Activated CD4-positive, alpha-beta T cell treated with anti-CD3 and anti-CD28 coated beads for 36 hours (primary cell): ENCODE results near the gene FMC1. TPM values are rescaled to one million over a fixed set of nuclear protein-coding genes. Genes with fewer than 3 reads are reported as not detected.

ENCODE experiments used
- ATAC-seq: fragments of 200-7000 bp; cut with Tn5 transposase; one replicate; pipeline ENCODE4 v1.10.0; 2021; ENCODE audit warnings: mild to moderate bottlenecking, moderate library complexity
- CTCF ChIA-PET: fragments of 350-600 bp; sonication (Branson Sonifier 250); formaldehyde crosslinking; loops from one replicate; lab custom pipeline; 2021; ENCODE audit warnings: antibody characterized with exemption; lab: Charles Lee
- POLR2A ChIA-PET: fragments of 350-600 bp; sonication (Branson Sonifier 250); formaldehyde crosslinking; loops from one replicate; lab custom pipeline; 2021; ENCODE audit warnings: antibody characterized with exemption, inconsistent platforms; lab: Charles Lee
- DNase-seq: peaks from one replicate; pipeline ENCODE4 v3.0.0-alpha.2; 2020
- H3K27ac Mint-ChIP-seq: one replicate; pipeline ENCODE4 v1.8.0; 2021; ENCODE audit warnings: mixed read lengths
- H3K27me3 Mint-ChIP-seq: one replicate; pipeline ENCODE4 v1.8.0; 2021; ENCODE audit warnings: mixed read lengths
- H3K36me3 Mint-ChIP-seq: one replicate; pipeline ENCODE4 v1.8.0; 2021; ENCODE audit warnings: low read depth, mixed read lengths
- H3K4me1 Mint-ChIP-seq: one replicate; pipeline ENCODE4 v1.8.0; 2021; ENCODE audit warnings: mixed read lengths
- H3K4me3 Mint-ChIP-seq: one replicate; pipeline ENCODE4 v1.8.0; 2021; ENCODE audit warnings: mild to moderate bottlenecking, moderate library complexity, mixed read lengths
- H3K9me3 Mint-ChIP-seq: one replicate; pipeline ENCODE4 v1.8.0; 2021; ENCODE audit warnings: low read depth, mixed read lengths
- intact Hi-C, 2 experiments: fragments of 100-400 bp; cut with DNase I in 1 of 2; cut with micrococcal nuclease in 1 of 2; formaldehyde crosslinking; loops; one replicate each; pipeline versions ENCODE4 v1.14.2 to v1.15.1; 2022 to 2024; cut with DNase I, micrococcal nuclease
- total RNA-seq, 2 experiments: library from RNA; stranded (reverse); gene quantifications; one replicate each; pipeline ENCODE4 v1.2.3, GENCODE V29; 2021

The FMC1 gene
- total RNA-seq, 2 experiments from 2014 or later: 1.7 to 7.8 TPM

DNA sequence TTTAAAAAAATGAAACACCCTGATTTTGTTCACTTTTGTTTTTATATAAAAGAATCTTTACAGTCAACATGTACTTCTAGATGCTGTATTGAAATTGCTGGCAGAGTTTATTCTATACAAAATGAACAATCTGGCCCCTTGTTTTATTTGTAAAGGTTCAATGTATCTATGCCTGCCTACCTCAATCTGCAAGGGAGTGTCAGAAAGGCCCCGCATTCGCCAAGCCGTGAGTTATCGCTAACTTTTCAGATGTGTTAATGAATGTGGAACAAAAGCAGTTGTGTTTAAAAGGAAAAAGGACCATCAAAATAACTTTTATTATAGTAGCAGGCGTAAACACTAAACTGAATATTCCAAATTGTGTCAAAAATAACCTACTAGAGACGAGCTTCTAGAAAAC is 33.1 kb downstream of the FMC1 start:
- H3K4me1 Mint-ChIP-seq: peaks cover 55% of the 10 kb centered on the region
- ChIA-PET POLR2A (interaction anchor here (1.8 kb wide), 1 partner anchor 14 kb away, joined by 6 read pairs; the partner anchor contains the start of gene LUC7L2), CTCF (interaction anchor here (1.0 to 2.9 kb wide), 8 partner anchors 8 to 60 kb away, joined by 3 to 11 read pairs (median 6); no protein-coding TSS in a partner anchor)
- no peaks in the 10 kb centered on the region for H3K9me3 Mint-ChIP-seq
- H3K4me3 Mint-ChIP-seq: no peak overlapping the region
- peaks cover 30% of the 10 kb centered on the region for H3K36me3 Mint-ChIP-seq
- no peak overlapping the region for H3K27ac Mint-ChIP-seq
- ATAC-seq (no peak), DNase-seq (no peak)
- intact Hi-C loops: loop anchor here in 1 of 2 experiments (1.0 kb wide), 1 partner anchor 11 kb away; no protein-coding TSS in a partner anchor
- no peaks in the 10 kb centered on the region for H3K27me3 Mint-ChIP-seq

DNA sequence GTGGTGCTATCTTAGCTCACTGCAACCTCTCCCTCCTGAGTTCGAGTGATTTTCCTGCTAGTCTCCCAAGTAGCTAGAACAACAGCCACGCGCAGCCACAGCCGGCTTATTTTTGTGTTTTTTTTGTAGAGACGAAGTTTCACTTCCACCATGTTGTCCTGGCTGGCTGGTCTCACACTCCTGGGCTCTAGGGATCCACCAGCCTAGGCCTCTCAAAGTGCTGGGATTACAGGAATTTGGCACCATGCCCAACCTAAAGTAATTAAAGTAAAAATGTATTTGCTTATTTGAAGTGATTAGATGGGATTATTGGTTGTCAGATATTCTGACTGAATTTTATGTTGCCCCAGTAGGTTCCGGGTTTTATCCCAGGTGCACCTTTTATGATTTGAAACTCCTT is 41.3 kb downstream of the FMC1 start:
- ChIA-PET POLR2A (interaction anchor here (0.9 kb wide), 1 partner anchor 52 kb away, joined by 3 read pairs; no protein-coding TSS in a partner anchor), CTCF (interaction anchor here (4.4 kb wide), 1 partner anchor 12 kb away, joined by 20 read pairs; no protein-coding TSS in a partner anchor)
- ATAC-seq: no peak
- H3K4me3 Mint-ChIP-seq: no peak overlapping the region
- DNase-seq: no peak
- H3K27me3 Mint-ChIP-seq: no peaks in the 10 kb centered on the region
- H3K9me3 Mint-ChIP-seq: no peaks in the 10 kb centered on the region
- no peak overlapping the region for H3K27ac Mint-ChIP-seq
- intact Hi-C loops: no loop called here
- H3K4me1 Mint-ChIP-seq: peaks cover 3% of the 10 kb centered on the region
- H3K36me3 Mint-ChIP-seq: peaks cover 36% of the 10 kb centered on the region

DNA sequence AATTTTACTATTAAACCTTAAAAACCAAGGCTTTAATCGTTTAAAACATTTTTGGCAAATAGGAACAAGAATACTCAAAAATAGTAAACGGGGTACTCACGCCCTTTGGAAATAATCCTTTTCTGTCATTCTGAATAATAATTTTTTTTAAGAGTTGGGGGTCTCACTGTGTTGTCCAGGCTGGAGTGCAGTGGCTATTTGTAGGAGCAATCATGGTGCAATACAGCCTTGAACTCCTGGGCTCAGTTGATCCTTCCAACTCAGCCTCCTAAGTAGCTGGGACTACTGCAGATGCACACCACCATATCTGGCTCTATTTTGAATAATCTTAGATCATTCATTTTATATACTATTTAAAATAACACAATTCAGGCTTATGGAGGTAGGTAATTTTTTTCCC is 43.5 kb downstream of the FMC1 start:
- Mint-ChIP-seq H3K27ac (no peak overlapping the region), H3K9me3 (no peaks in the 10 kb centered on the region), H3K4me1 (peaks cover 11% of the 10 kb centered on the region), H3K4me3 (no peak overlapping the region), H3K36me3 (peaks cover 45% of the 10 kb centered on the region), H3K27me3 (no peaks in the 10 kb centered on the region)
- CTCF ChIA-PET: interaction anchor here (0.6 kb wide), 1 partner anchor 8 kb away, joined by 3 read pairs; no protein-coding TSS in a partner anchor
- POLR2A ChIA-PET: interaction anchor here (0.7 kb wide), 1 partner anchor 38 kb away, joined by 3 read pairs; no protein-coding TSS in a partner anchor
- ATAC-seq: no peak
- intact Hi-C loops: no loop called here
- DNase-seq: no peak

DNA sequence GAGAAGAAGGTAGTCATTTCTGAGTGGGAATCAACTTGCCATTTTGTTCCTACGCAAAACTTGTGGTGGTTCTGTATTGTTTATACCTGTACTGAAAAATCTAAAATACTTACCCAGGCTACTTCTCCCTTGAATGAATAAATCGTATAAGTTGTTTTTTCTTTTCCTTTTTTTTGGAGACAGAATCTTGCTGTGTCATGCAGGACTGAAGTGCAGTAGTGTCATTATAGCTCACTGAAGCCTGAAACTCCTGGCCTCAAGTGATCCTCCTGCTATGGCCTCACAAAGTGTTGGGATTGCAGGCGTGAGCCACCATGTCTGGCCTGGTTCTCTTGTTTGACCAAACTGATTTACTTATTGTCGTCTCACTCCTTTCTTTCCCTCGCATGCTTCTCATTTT is 46.5 kb downstream of the FMC1 start:
- peaks cover 54% of the 10 kb centered on the region for H3K36me3 Mint-ChIP-seq
- H3K4me1 Mint-ChIP-seq: peaks cover 18% of the 10 kb centered on the region
- H3K4me3 Mint-ChIP-seq: no peak overlapping the region
- no peaks in the 10 kb centered on the region for H3K9me3 Mint-ChIP-seq
- intact Hi-C loops: no loop called here
- H3K27me3 Mint-ChIP-seq: no peaks in the 10 kb centered on the region
- ATAC-seq (no peak), DNase-seq (no peak)
- H3K27ac Mint-ChIP-seq: peak overlapping the region; percentile 43
- CTCF ChIA-PET: interaction anchor here (0.7 to 1.3 kb wide), 3 partner anchors 14 to 22 kb away, joined by 3 to 5 read pairs (median 3); no protein-coding TSS in a partner anchor
- POLR2A ChIA-PET: interaction anchor here (0.7 to 1.1 kb wide), 3 partner anchors 8 to 38 kb away, joined by 3 to 6 read pairs (median 4); no protein-coding TSS in a partner anchor

DNA sequence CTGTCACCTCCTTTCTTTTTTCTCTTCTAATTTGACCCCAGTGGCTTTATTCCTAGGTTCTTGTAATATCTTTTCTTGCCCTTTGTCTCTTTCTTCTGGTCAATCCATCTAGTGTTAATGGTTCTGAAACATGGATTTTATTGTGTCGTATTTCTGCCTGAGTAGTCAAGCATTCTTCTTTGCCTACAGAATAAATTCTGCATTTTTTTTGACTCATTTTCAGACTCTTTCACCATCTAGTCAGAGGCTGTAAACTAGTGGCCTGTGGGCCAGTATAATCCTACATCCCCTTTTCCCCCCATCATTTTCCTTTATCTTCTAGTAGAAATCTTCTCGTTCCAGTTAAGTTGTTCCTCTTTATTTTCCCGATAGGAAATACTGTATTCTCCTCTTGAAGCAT is 48.0 kb downstream of the FMC1 start:
- no peaks in the 10 kb centered on the region for H3K27me3 Mint-ChIP-seq
- peak overlapping the region; percentile 13 for H3K27ac Mint-ChIP-seq
- H3K4me1 Mint-ChIP-seq: peaks cover 31% of the 10 kb centered on the region
- DNase-seq (no peak), ATAC-seq (no peak)
- no peak overlapping the region for H3K4me3 Mint-ChIP-seq
- CTCF ChIA-PET: interaction anchor here (0.7 to 1.0 kb wide), 2 partner anchors 11 to 46 kb away, joined by 3 read pairs; no protein-coding TSS in a partner anchor
- intact Hi-C loops: no loop called here
- peaks cover 59% of the 10 kb centered on the region for H3K36me3 Mint-ChIP-seq
- H3K9me3 Mint-ChIP-seq: no peaks in the 10 kb centered on the region
- POLR2A ChIA-PET: interaction anchor here (0.7 kb wide), 1 partner anchor 567 kb away, joined by 3 read pairs; no protein-coding TSS in a partner anchor

DNA sequence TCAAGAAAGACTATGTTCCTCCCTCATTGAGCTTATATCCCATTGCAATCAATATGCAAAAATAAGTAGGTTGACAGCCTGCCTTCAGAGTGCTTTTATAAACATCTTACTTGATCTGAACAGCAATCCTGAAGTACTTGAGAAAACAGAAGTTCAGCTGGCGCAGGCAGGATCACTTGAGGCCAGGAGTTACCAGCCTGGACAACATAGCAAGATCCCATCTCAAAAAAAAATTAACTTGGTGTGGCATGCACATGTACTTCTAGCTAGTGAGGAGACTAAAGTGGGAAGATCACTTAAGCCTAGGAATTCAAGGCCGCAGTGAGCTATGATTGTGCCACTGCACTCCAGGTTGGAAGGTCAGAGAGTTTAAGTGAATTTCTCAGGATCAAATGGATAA is 48.6 kb downstream of the FMC1 start:
- no peak for ATAC-seq
- POLR2A ChIA-PET: no interaction called here

DNA sequence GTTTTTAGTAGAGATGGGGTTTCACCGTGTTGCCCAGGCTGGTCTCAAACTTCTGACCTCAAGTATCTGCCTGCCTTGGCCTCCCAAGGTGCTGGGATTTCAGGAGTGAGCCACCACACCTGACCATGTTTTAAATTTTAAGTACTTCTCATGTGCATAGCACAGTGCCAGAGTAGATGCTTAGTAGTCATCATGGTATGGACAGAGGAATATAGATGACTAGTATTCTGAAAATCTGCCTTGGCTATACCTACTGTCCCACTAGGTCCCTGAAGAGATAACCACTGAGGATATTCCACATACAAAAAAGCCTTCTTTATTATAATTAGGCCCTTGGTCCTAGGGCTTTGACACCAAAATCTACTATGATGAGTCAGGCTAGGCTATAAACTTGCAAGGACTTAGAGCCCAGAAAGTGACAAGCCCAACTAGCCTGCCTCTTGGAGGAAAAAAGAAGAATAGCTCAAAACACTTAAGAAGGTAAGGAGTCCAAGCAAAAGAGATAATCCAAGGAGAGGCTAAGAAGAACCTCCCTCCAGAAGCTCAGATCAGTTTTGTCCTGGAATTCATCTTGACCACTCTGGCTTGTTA is 52.6 kb downstream of the FMC1 start:
- POLR2A ChIA-PET: interaction anchor here (0.6 kb wide), 3 partner anchors 15 to 1145 kb away, joined by 3 to 4 read pairs (median 3); no protein-coding TSS in a partner anchor
- Mint-ChIP-seq H3K27ac (no peak overlapping the region), H3K27me3 (no peaks in the 10 kb centered on the region), H3K36me3 (peaks cover 60% of the 10 kb centered on the region), H3K4me3 (no peak overlapping the region), H3K4me1 (peaks cover 46% of the 10 kb centered on the region), H3K9me3 (no peaks in the 10 kb centered on the region)
- intact Hi-C loops: no loop called here
- DNase-seq (no peak), ATAC-seq (peak; percentile 65)
- CTCF ChIA-PET: interaction anchor here (0.6 to 3.7 kb wide), 9 partner anchors 12 to 1213 kb away, joined by 3 to 20 read pairs (median 4); no protein-coding TSS in a partner anchor

More for the DNA sequence above, 48.6 kb downstream of the FMC1 start:
- Mint-ChIP-seq H3K27ac (no peak overlapping the region), H3K4me3 (no peak overlapping the region), H3K9me3 (no peaks in the 10 kb centered on the region), H3K36me3 (peaks cover 64% of the 10 kb centered on the region), H3K27me3 (no peaks in the 10 kb centered on the region), H3K4me1 (peaks cover 37% of the 10 kb centered on the region)
- no peak for DNase-seq
- intact Hi-C loops: no loop called here
- CTCF ChIA-PET: no interaction called here

DNA sequence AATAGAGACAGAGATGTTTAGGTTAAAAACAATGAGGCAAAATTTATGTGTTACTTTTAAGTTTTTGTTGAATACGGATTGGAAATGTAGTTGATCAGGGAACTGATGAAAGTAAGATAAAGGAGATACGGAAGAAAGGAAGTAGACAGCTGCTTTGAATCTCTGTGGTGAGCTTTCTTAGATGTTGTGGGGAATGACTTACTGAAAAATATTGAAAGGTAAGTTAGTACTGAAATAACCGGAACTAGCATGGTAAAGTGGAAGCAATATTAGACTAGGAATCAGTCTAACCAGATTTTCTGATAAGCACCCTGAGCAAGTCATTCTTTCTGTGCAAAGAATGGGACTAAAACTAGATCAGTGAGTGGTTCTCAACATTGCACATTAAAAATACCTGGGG is 53.4 kb downstream of the FMC1 start:
- CTCF ChIA-PET: interaction anchor here (1.0 to 3.7 kb wide), 7 partner anchors 13 to 320 kb away, joined by 3 to 20 read pairs (median 6); no protein-coding TSS in a partner anchor
- Mint-ChIP-seq H3K4me3 (no peak overlapping the region), H3K36me3 (peaks cover 58% of the 10 kb centered on the region), H3K27ac (peak overlapping the region; percentile 66), H3K4me1 (peaks cover 40% of the 10 kb centered on the region), H3K27me3 (no peaks in the 10 kb centered on the region), H3K9me3 (no peaks in the 10 kb centered on the region)
- no peak for DNase-seq
- ATAC-seq: peak; percentile 64
- intact Hi-C loops: no loop called here
- POLR2A ChIA-PET: no interaction called here

Other genes with a start within 250 kb of the FMC1 start
- gene ZC3HAV1, start 231.6 kb upstream of the FMC1 start, total RNA-seq: 100 to 1,000 TPM; 110 to 120 TPM
- 10 to 100 TPM in 1 of 2 experiments, 1 to 10 TPM in 1; 8.3 to 11.8 TPM for gene UBN2, start 110.1 kb upstream of the FMC1 start, total RNA-seq
- 100 to 1,000 TPM; 124 to 126 TPM for gene LUC7L2, start 18.6 kb downstream of the FMC1 start, total RNA-seq
- gene KLRG2, start 142.3 kb downstream of the FMC1 start, total RNA-seq: under 1 TPM; 0.60 to 0.62 TPM
- gene CLEC2L, start 182.3 kb downstream of the FMC1 start, total RNA-seq: not detected